GM12878 (cell line): ENCODE measurements around the gene SOST. TPM values are rescaled to one million over a fixed set of nuclear protein-coding genes. Genes with fewer than 3 reads are reported as not detected.

Source experiments
- BACH1 ChIP-seq: fragments of 450-650 bp; IDR thresholded peaks from 2 replicates; pipeline ENCODE4 v1.6.1; 2017; ENCODE audit warnings: mild to moderate bottlenecking, borderline replicate concordance
- BCL3 ChIP-seq: IDR thresholded peaks from 2 replicates; pipeline ENCODE4 v1.6.1; 2011; ENCODE audit warnings: borderline replicate concordance, low read depth, mild to moderate bottlenecking, moderate library complexity, low read length; ENCODE audit not compliant: insufficient read depth, poor library complexity, severe bottlenecking
- CHD1 ChIP-seq: IDR thresholded peaks from 2 replicates; pipeline ENCODE4 v1.6.1; 2012; ENCODE audit warnings: low read depth, low read length, improper control_type of control experiment
- CHD2 ChIP-seq: IDR thresholded peaks from 2 replicates; pipeline ENCODE4 v1.6.1; 2011; ENCODE audit warnings: low read depth, low read length, improper control_type of control experiment, borderline replicate concordance
- ELK1 ChIP-seq: IDR thresholded peaks from 2 replicates; pipeline ENCODE4 v1.6.1; 2012; ENCODE audit warnings: low read depth, low read length, improper control_type of control experiment
- EZH2 ChIP-seq: IDR thresholded peaks from 2 replicates; pipeline ENCODE4 v1.6.1; 2012; ENCODE audit warnings: low read depth, mild to moderate bottlenecking, control low read depth, inconsistent platforms, low read length, borderline replicate concordance; ENCODE audit not compliant: control insufficient read depth
- FOS ChIP-seq: IDR thresholded peaks from 3 replicates; pipeline ENCODE4 v1.6.1; 2011; ENCODE audit warnings: borderline replicate concordance; ENCODE audit not compliant: insufficient read length; ENCODE audit errors: extremely low read depth
- GABPA ChIP-seq: IDR thresholded peaks from 2 replicates; pipeline ENCODE4 v1.6.1; 2014; ENCODE audit warnings: antibody characterized with exemption, low read depth, mild to moderate bottlenecking, inconsistent platforms
- HCFC1 ChIP-seq: fragments of 150-350 bp; IDR thresholded peaks from 2 replicates; pipeline ENCODE4 v1.6.1; 2014; ENCODE audit warnings: low read length
- IKZF1 ChIP-seq: fragments of 450-650 bp; conservative IDR thresholded peaks from 2 replicates; pipeline ENCODE4 v1.6.1; 2017; ENCODE audit warnings: antibody characterized with exemption, mild to moderate bottlenecking
- IRF4 ChIP-seq: IDR thresholded peaks from 2 replicates; pipeline ENCODE4 v1.6.1; 2011; ENCODE audit warnings: low read depth, low read length
- LARP7 ChIP-seq: fragments of 450-650 bp; IDR thresholded peaks from 2 replicates; pipeline ENCODE4 v1.6.1; 2017; ENCODE audit warnings: mild to moderate bottlenecking
- MTA2 ChIP-seq: fragments of 450-650 bp; IDR thresholded peaks from 2 replicates; pipeline ENCODE4 v1.6.1; 2016; ENCODE audit warnings: low read depth, mild to moderate bottlenecking, moderate library complexity
- MTA3 ChIP-seq: IDR thresholded peaks from 2 replicates; pipeline ENCODE4 v1.6.1; 2012; ENCODE audit warnings: low read length, inconsistent platforms, borderline replicate concordance
- MXI1 ChIP-seq: fragments of 150-350 bp; IDR thresholded peaks from 2 replicates; pipeline ENCODE4 v1.6.1; 2011; ENCODE audit warnings: low read depth, mild to moderate bottlenecking, inconsistent platforms, low read length, improper control_type of control experiment
- NFYA ChIP-seq: IDR thresholded peaks from 2 replicates; pipeline ENCODE4 v1.6.1; 2011; ENCODE audit warnings: low read depth, mild to moderate bottlenecking, low read length, improper control_type of control experiment, borderline replicate concordance
- NR2F1 ChIP-seq: fragments of 450-650 bp; conservative IDR thresholded peaks from 2 replicates; pipeline ENCODE4 v1.6.1; 2017; ENCODE audit warnings: mild to moderate bottlenecking
- PBX3 ChIP-seq: IDR thresholded peaks from 2 replicates; pipeline ENCODE4 v1.6.1; 2011; ENCODE audit warnings: mild to moderate bottlenecking, low read depth, low read length, moderate library complexity; ENCODE audit not compliant: insufficient replicate concordance
- POU2F2 ChIP-seq: IDR thresholded peaks from 3 replicates; pipeline ENCODE4 v1.6.1; 2011; ENCODE audit warnings: low read depth, mild to moderate bottlenecking, low read length, borderline replicate concordance
- RB1 ChIP-seq: fragments of 450-650 bp; formaldehyde crosslinking; IDR thresholded peaks from 2 replicates; pipeline ENCODE4 v1.6.1; 2017; ENCODE audit warnings: mild to moderate bottlenecking, borderline replicate concordance
- SIX5 ChIP-seq: IDR thresholded peaks from 2 replicates; pipeline ENCODE4 v1.6.1; 2011; ENCODE audit warnings: mild to moderate bottlenecking, low read depth, low read length, moderate library complexity; ENCODE audit not compliant: severe bottlenecking
- SMAD1 ChIP-seq: fragments of 450-650 bp; IDR thresholded peaks from 2 replicates; pipeline ENCODE4 v1.6.1; 2018; ENCODE audit warnings: mild to moderate bottlenecking, low read depth; ENCODE audit not compliant: partially characterized antibody
- SMC3 ChIP-seq: IDR thresholded peaks from 2 replicates; pipeline ENCODE4 v1.6.1; 2011; ENCODE audit warnings: low read length, improper control_type of control experiment, borderline replicate concordance
- YY1 ChIP-seq: IDR thresholded peaks from 2 replicates; pipeline ENCODE4 v1.6.1; 2011; ENCODE audit warnings: low read depth, mild to moderate bottlenecking, low read length
- ZBTB33 ChIP-seq: fragments of 450-650 bp; IDR thresholded peaks from 2 replicates; pipeline ENCODE4 v1.6.1; 2017; ENCODE audit warnings: mild to moderate bottlenecking
- ZNF207 ChIP-seq: fragments of 450-650 bp; IDR thresholded peaks from 2 replicates; pipeline ENCODE4 v1.6.1; 2014; ENCODE audit warnings: antibody characterized with exemption, mild to moderate bottlenecking, borderline replicate concordance
- ZNF274 ChIP-seq: IDR thresholded peaks from one replicate; pipeline ENCODE4 v1.8.0; 2011; ENCODE audit not compliant: insufficient read length, insufficient read depth
- polyA plus RNA-seq, 11 experiments: library from polyadenylated mRNA; depleted of rRNA in 4 of 11; unstranded in 6 of 11; stranded (reverse) in 5 of 11; fragments of >200 nt; fragmentation: Nextera tagmentation in 4 of 11; fragmentation: Illumina TruSeq in 1 of 11; extraction: Ambion mirVana in 4 of 11; extraction: Trizol in 1 of 11; gene quantifications; 1 replicate in 1 of 11; 2 replicates in 10 of 11; pipeline versions ENCODE4 v1.2.1 to v1.2.3, GENCODE V29; 2011 to 2016; ENCODE audit warnings: inconsistent platforms in 2 of 11, missing spikeins in 2 of 11, low read depth in 1 of 11
- total RNA-seq, 4 experiments: library from RNA; depleted of rRNA in 3 of 4; stranded (reverse); fragments of >200 nt in 3 of 4; fragmentation: Illumina TruSeq in 1 of 4; extraction: Trizol in 1 of 4; gene quantifications; 2 replicates each; pipeline versions ENCODE4 v1.2.1 to v1.2.3, GENCODE V29; 2013 to 2021

SOST gene
- total and polyA plus RNA-seq, 10 of the 15 experiments (the other 5 are each of a cell fraction or from before 2014, with no cell fraction given) = not detected

- TF ChIP-seq MXI1 = peak; percentile 57; the same call in 1 of the 2 replicates
- peak; percentile 85 for TF ChIP-seq YY1
- TF ChIP-seq BCL3 = no peak
- TF ChIP-seq ZNF274 = no peak
- TF ChIP-seq EZH2 = no peak
- TF ChIP-seq ELK1 = peak; percentile 45; the same call in 1 of the 2 replicates
- peak; percentile 67; the same call in 1 of the 3 replicates for TF ChIP-seq POU2F2
- no peak for TF ChIP-seq MTA3
- TF ChIP-seq IRF4 = peak; percentile 70
- no peak for TF ChIP-seq PBX3
- no peak for TF ChIP-seq CHD1
- TF ChIP-seq SMC3 = peak; percentile 100
- TF ChIP-seq RB1 = peak; percentile 87; the same call in 1 of the 2 replicates
- peak; percentile 40; the same call in 1 of the 2 replicates for TF ChIP-seq IKZF1
- no peak for TF ChIP-seq NFYA
- no peak for TF ChIP-seq SIX5
- no peak for TF ChIP-seq ZNF207
- TF ChIP-seq SMAD1 = no peak
- peak; percentile 45; the same call in 1 of the 2 replicates for TF ChIP-seq CHD2
- no peak for TF ChIP-seq FOS
- 0 out of 2 replicates have a peak, but pooled peaks have one; percentile 49 for TF ChIP-seq BACH1
- 0 out of 2 replicates have a peak, but pooled peaks have one; percentile 14 for TF ChIP-seq HCFC1
- TF ChIP-seq GABPA = no peak
- no peak for TF ChIP-seq ZBTB33
- TF ChIP-seq NR2F1 = no peak
- peak; percentile 31; the same call in 1 of the 2 replicates for TF ChIP-seq LARP7
- no peak for TF ChIP-seq MTA2
These were observed 1.8 kb upstream of the SOST start (continued) for GRCh38 chr17:43760254-43760852.
